Tibial artery (tissue), 4 donors: Measurements from ENCODE around the gene GLTPD2.

Experiments
- DNase-seq, 2 donors: peaks; one replicate each; pipeline ENCODE4 v3.0.0-alpha.2; 2019
- H3K27ac ChIP-seq, 2 donors: fragments of 200-600 bp; sonication (generic) in 1 of 2; 1 replicate in 1 of 2; 2 replicates in 1 of 2; pipeline ENCODE4 v1.5.1; 2018 to 2019; ENCODE audit warnings: mild to moderate bottlenecking in 1 of 2
- H3K27me3 ChIP-seq, 2 donors: fragments of 200-600 bp; sonication (generic) in 1 of 2; one replicate each; pipeline versions ENCODE4 v1.5.1 to v1.6.0; 2016 to 2019
- H3K36me3 ChIP-seq, 3 donors: fragments of 200-600 bp; sonication (generic) in 2 of 3; one replicate each; pipeline ENCODE4 v1.5.1; 2016 to 2019; ENCODE audit warnings: mild to moderate bottlenecking in 2 of 3
- H3K4me1 ChIP-seq, 4 donors: fragments of 200-600 bp; sonication (generic) in 2 of 4; 1 replicate in 3 of 4; 2 replicates in 1 of 4; pipeline ENCODE4 v1.5.1; 2016 to 2019
- H3K4me3 ChIP-seq, 2 donors: fragments of 200-600 bp; sonication (generic) in 1 of 2; 1 replicate in 1 of 2; 2 replicates in 1 of 2; pipeline ENCODE4 v1.5.1; 2018 to 2019; ENCODE audit warnings: mild to moderate bottlenecking in 2 of 2
- H3K9me3 ChIP-seq, 3 donors: fragments of 200-600 bp; sonication (generic) in 1 of 3; one replicate each; pipeline ENCODE4 v1.5.1; 2016 to 2019
- CTCF ChIP-seq, 2 experiments: fragments of 200-600 bp in 1 of 2; fragments of 450-650 bp in 1 of 2; IDR thresholded peaks; one replicate each; pipeline ENCODE4 v1.5.1; 2017 to 2019; ENCODE audit warnings: antibody characterized with exemption in 2 of 2, mild to moderate bottlenecking in 1 of 2, moderate library complexity in 1 of 2
- intact Hi-C: fragments of 100-400 bp; cut with DNase I; formaldehyde crosslinking; loops from one replicate; pipeline ENCODE4 v1.15.0; 2023; ENCODE audit warnings: low total_unique reads

Gene GLTPD2

GRCh38 chr17:4769628-4770027, 19.1 kb upstream of the GLTPD2 start:
- Histone ChIP-seq H3K9me3 (no peaks in the 10 kb centered on the region), H3K4me1 (no peaks in the 10 kb centered on the region), H3K36me3 (no peaks in the 10 kb centered on the region), H3K27ac (no peak overlapping the region), H3K27me3 (peaks cover 0 to 21% of the 10 kb centered on the region in 2 donors), H3K4me3 (no peak overlapping the region)
- intact Hi-C loops = no loop called here
- DNase-seq = no peak
- TF ChIP-seq CTCF (IDR thresholded peaks at IDR 0.05) = no peak

GRCh38 chr17:4771519-4772234, 17.1 kb upstream of the GLTPD2 start, which contains the start of gene TM4SF5:
TSS of gene TM4SF5 (plus strand) at chr17:4771886. CDS start at chr17:4771923, 37 bp downstream.
- intact Hi-C loops = no loop called here
- no peak for DNase-seq
- no peak for TF ChIP-seq CTCF (IDR thresholded peaks at IDR 0.05)
- Histone ChIP-seq H3K4me3 (no peak within 1 kb of the TSS), H3K9me3 (no peaks in the 10 kb centered on the region), H3K4me1 (no peaks in the 10 kb centered on the region), H3K36me3 (no peaks in the 10 kb centered on the region), H3K27me3 (peaks cover 0 to 24% of the 10 kb centered on the region in 2 donors), H3K27ac (no peak within 1 kb of the TSS)

GRCh38 chr17:4772235-4772613, 16.5 kb upstream of the GLTPD2 start:
- no peak overlapping the region for H3K27ac ChIP-seq
- H3K36me3 ChIP-seq = no peaks in the 10 kb centered on the region
- DNase-seq = no peak
- H3K9me3 ChIP-seq = no peaks in the 10 kb centered on the region
- H3K27me3 ChIP-seq = peaks cover 0 to 27% of the 10 kb centered on the region in 2 donors
- intact Hi-C loops = no loop called here
- H3K4me1 ChIP-seq = no peaks in the 10 kb centered on the region
- no peak for TF ChIP-seq CTCF (IDR thresholded peaks at IDR 0.05)
- H3K4me3 ChIP-seq = no peak overlapping the region

- H3K27me3 ChIP-seq = peaks cover 0 to 60% of the 10 kb centered on the region in 2 donors
- H3K9me3 ChIP-seq = no peaks in the 10 kb centered on the region
- DNase-seq = no peak
- intact Hi-C loops = no loop called here
- no peaks in the 10 kb centered on the region for H3K4me1 ChIP-seq
- TF ChIP-seq CTCF (IDR thresholded peaks at IDR 0.05) = no peak
- no peaks in the 10 kb centered on the region for H3K36me3 ChIP-seq
- no peak overlapping the region for H3K4me3 ChIP-seq
- H3K27ac ChIP-seq = no peak overlapping the region
Observed at GRCh38 chr17:4777969-4778760, 10.6 kb upstream of the GLTPD2 start.

GRCh38 chr17:4780325-4780955, 8.3 kb upstream of the GLTPD2 start:
- Histone ChIP-seq H3K27ac (no peak overlapping the region), H3K4me3 (no peak overlapping the region), H3K9me3 (no peaks in the 10 kb centered on the region), H3K27me3 (peaks cover 0 to 75% of the 10 kb centered on the region in 2 donors), H3K36me3 (no peaks in the 10 kb centered on the region), H3K4me1 (peaks cover 0 to 5% (median 5%) of the 10 kb centered on the region in 4 donors)
- intact Hi-C loops = no loop called here
- no peak for DNase-seq
- no peak for TF ChIP-seq CTCF (IDR thresholded peaks at IDR 0.05)
